B cell (primary cell): Measurements from ENCODE around the gene PRAMEF10.
"Not testable (repeated sequence)": the region's sequence is repeated elsewhere in the genome, so short reads cannot be mapped to it uniquely, and the experiment has no call there.

Experiments used
- CTCF ChIP-seq: fragments of 200-600 bp; IDR thresholded peaks from one replicate; pipeline ENCODE4 v1.8.0; 2022; ENCODE audit warnings: antibody characterized with exemption, mild to moderate bottlenecking
- EZH2 ChIP-seq: IDR thresholded peaks from 2 replicates; pipeline ENCODE4 v1.6.1; 2012; ENCODE audit warnings: borderline replicate concordance, low read depth, mild to moderate bottlenecking, moderate library complexity, low read length; ENCODE audit not compliant: insufficient read depth, poor library complexity, severe bottlenecking

- TF ChIP-seq CTCF, EZH2: not testable (repeated sequence)
These were observed 12.0 kb downstream of the PRAMEF10 start, which contains the start of gene PRAMEF4 for GRCh38 chr1:12886101-12886500.
